ENCODE data around the gene FXYD1. TPM values are rescaled to one million over a fixed set of nuclear protein-coding genes. Genes with fewer than 3 reads are reported as not detected.
A peak's percentile ranks its signal among the peaks of the same experiment; 100 is the strongest.
"Not testable (repeated sequence)": the region's sequence is repeated elsewhere in the genome, so short reads cannot be mapped to it uniquely, and the experiment has no call there.

FXYD1 gene
- 10 to 100 TPM; 21.8 to 27.0 (median 26.5) TPM for polyA plus RNA-seq (ENCODE audit: insufficient read length in 3 of 3)
- long read RNA-seq, donor 1, transcript FXYD1-201 (8 exons, 592 nt), result major isoform, 9 of 13 reads
- long read RNA-seq, donor 1, partial matches to known transcripts, result 0 of 13 reads
- long read RNA-seq, donor 1, other reads (novel, unspliced or antisense), result 0 of 13 reads
- long read RNA-seq, donor 2, transcript FXYD1-201 (8 exons, 592 nt), result major isoform, 15 of 21 reads
- long read RNA-seq, donor 2, partial matches to known transcripts, result 0 of 21 reads
- long read RNA-seq, donor 2, other reads (novel, unspliced or antisense), result 0 of 21 reads
- long read RNA-seq, donor 3, transcript FXYD1-201 (8 exons, 592 nt), result major isoform, 6 of 11 reads
- long read RNA-seq, donor 3, partial matches to known transcripts, result 0 of 11 reads
- long read RNA-seq, donor 3, other reads (novel, unspliced or antisense), result 0 of 11 reads
- long read RNA-seq, donor 4, transcript FXYD1-201 (8 exons, 592 nt), result major isoform, 12 of 16 reads
- long read RNA-seq, donor 4, partial matches to known transcripts, result 0 of 16 reads
- long read RNA-seq, donor 4, other reads (novel, unspliced or antisense), result 0 of 16 reads
- long read RNA-seq, donor 5, transcript FXYD1-201 (8 exons, 592 nt), result major isoform, 15 of 15 reads
- long read RNA-seq, donor 5, partial matches to known transcripts, result 0 of 15 reads
- long read RNA-seq, donor 5, other reads (novel, unspliced or antisense), result 0 of 15 reads
- long read RNA-seq, donor 6, partial matches to known transcripts, result 0 of 8 reads
- long read RNA-seq, donor 6, other reads (novel, unspliced or antisense), result 0 of 8 reads
- long read RNA-seq, donor 7, transcript FXYD1-201 (8 exons, 592 nt), result major isoform, 14 of 20 reads
- long read RNA-seq, donor 7, partial matches to known transcripts, result 0 of 20 reads
- long read RNA-seq, donor 7, other reads (novel, unspliced or antisense), result 0 of 20 reads
- long read RNA-seq, donor 8, transcript FXYD1-201 (8 exons, 592 nt), result major isoform, 22 of 24 reads
- long read RNA-seq, donor 8, partial matches to known transcripts, result 0 of 24 reads
- long read RNA-seq, donor 8, other reads (novel, unspliced or antisense), result 0 of 24 reads
- long read RNA-seq, donor 9, transcript FXYD1-201 (8 exons, 592 nt), result major isoform, 15 of 22 reads
- long read RNA-seq, donor 9, partial matches to known transcripts, result 0 of 22 reads
- long read RNA-seq, donor 9, other reads (novel, unspliced or antisense), result 0 of 22 reads
- long read RNA-seq, donor 10, transcript FXYD1-201 (8 exons, 592 nt), result major isoform, 9 of 12 reads
- long read RNA-seq, donor 10, partial matches to known transcripts, result 0 of 12 reads
- long read RNA-seq, donor 10, other reads (novel, unspliced or antisense), result 0 of 12 reads
- long read RNA-seq, donor 11, transcript FXYD1-201 (8 exons, 592 nt), result major isoform, 9 of 12 reads
- long read RNA-seq, donor 11, partial matches to known transcripts, result 0 of 12 reads
- long read RNA-seq, donor 11, other reads (novel, unspliced or antisense), result 0 of 12 reads
- long read RNA-seq, donor 12, transcript FXYD1-201 (8 exons, 592 nt), result major isoform, 12 of 21 reads
- long read RNA-seq, donor 12, transcript FXYD1-206 (8 exons, 486 nt), result minor isoform, 6 of 21 reads
- long read RNA-seq, donor 12, partial matches to known transcripts, result 0 of 21 reads
- long read RNA-seq, donor 12, other reads (novel, unspliced or antisense), result 0 of 21 reads
- long read RNA-seq, donor 13, transcript FXYD1-201 (8 exons, 592 nt), result major isoform, 6 of 11 reads
- long read RNA-seq, donor 13, partial matches to known transcripts, result 0 of 11 reads
- long read RNA-seq, donor 13, other reads (novel, unspliced or antisense), result 0 of 11 reads
- long read RNA-seq, donor 14, result 0 reads
- long read RNA-seq, donor 15, transcript FXYD1-201 (8 exons, 592 nt), result major isoform, 9 of 11 reads
- long read RNA-seq, donor 15, partial matches to known transcripts, result 0 of 11 reads
- long read RNA-seq, donor 15, other reads (novel, unspliced or antisense), result 0 of 11 reads
- long read RNA-seq, donor 16, transcript FXYD1-201 (8 exons, 592 nt), result major isoform, 13 of 17 reads
- long read RNA-seq, donor 16, partial matches to known transcripts, result 0 of 17 reads
- long read RNA-seq, donor 16, other reads (novel, unspliced or antisense), result 0 of 17 reads

GRCh38 chr19:35138305-35138892 lies at the start of gene FXYD1:
Gene FXYD1, plus strand, starts transcription at chr19:35138824. Its CDS starts 1,256 bp downstream, at chr19:35140080.
- no peak for DNase-seq

GRCh38 chr19:35089554-35089953 lies 49.1 kb upstream of the FXYD1 start:
- DNase-seq, result no peak

- no peak for DNase-seq
Measured at GRCh38 chr19:35090160-35090505, 48.5 kb upstream of the FXYD1 start.

- DNase-seq, result peak; percentile 79
Measured at GRCh38 chr19:35090506-35091214, 48.0 kb upstream of the FXYD1 start.

- no peak for DNase-seq
Measured at GRCh38 chr19:35093430-35093829, 45.2 kb upstream of the FXYD1 start.

GRCh38 chr19:35093941-35094647 lies 44.5 kb upstream of the FXYD1 start:
- no peak for DNase-seq

GRCh38 chr19:35094656-35095055 lies 44.0 kb upstream of the FXYD1 start:
- DNase-seq, result no peak

- no peak for DNase-seq
Measured at GRCh38 chr19:35095667-35096368, 42.8 kb upstream of the FXYD1 start.

- no peak for DNase-seq
Measured at GRCh38 chr19:35098413-35099049, 40.1 kb upstream of the FXYD1 start.

GRCh38 chr19:35099155-35099896 lies 39.3 kb upstream of the FXYD1 start:
- no peak for DNase-seq

- DNase-seq, result no peak
Measured at GRCh38 chr19:35099897-35100275, 38.7 kb upstream of the FXYD1 start.

GRCh38 chr19:35100588-35101533 lies 37.8 kb upstream of the FXYD1 start:
- no peak for DNase-seq

- not testable (repeated sequence) for DNase-seq
Measured at GRCh38 chr19:35101949-35102348, 36.7 kb upstream of the FXYD1 start.

GRCh38 chr19:35103614-35104013 lies 35.0 kb upstream of the FXYD1 start:
- DNase-seq, result not testable (repeated sequence)

GRCh38 chr19:35104361-35104760 lies 34.3 kb upstream of the FXYD1 start:
- no peak for DNase-seq
